GM12865 (cell line): Measurements from ENCODE around the gene GNPDA1.

Source experiments
- DNase-seq: peaks from one replicate; pipeline ENCODE4 v3.0.0; 2010; ENCODE audit warnings: low read depth
- H3K4me3 ChIP-seq: 2 replicates; pipeline ENCODE4 v1.5.1; 2011; ENCODE audit warnings: mild to moderate bottlenecking, low read depth, low read length, control low read depth
- CTCF ChIP-seq: IDR thresholded peaks from 2 replicates; pipeline ENCODE4 v1.5.1; 2011; ENCODE audit warnings: low read length, control low read depth, low read depth, inconsistent platforms; ENCODE audit not compliant: insufficient read depth; ENCODE audit errors: missing control alignments

The GNPDA1 gene

GRCh38 chr5:142017832-142018427 lies 5.1 kb upstream of the GNPDA1 start:
- DNase-seq, result peak; percentile 84
- no peak overlapping the region for H3K4me3 ChIP-seq
- no peak for TF ChIP-seq CTCF

DNA sequence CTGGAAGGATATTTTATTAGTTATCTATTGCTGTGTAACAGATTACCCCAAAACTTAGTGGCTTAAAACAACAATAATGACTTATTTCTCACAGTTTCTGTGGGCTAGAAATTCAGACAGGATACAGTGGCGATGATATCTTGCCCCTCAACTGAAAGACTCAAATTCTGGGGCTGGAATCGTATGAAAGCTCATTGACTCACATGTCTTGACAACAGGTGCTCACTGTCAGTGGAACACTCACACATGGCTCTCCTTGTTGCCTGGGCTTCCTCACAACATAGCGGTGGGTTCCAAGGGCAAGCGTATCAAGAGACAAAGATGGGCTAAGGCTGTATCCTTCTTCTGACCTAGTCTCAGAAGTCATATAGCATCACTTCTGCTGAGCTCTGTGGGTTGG lies 3.7 kb upstream of the GNPDA1 start:
- no peak for TF ChIP-seq CTCF
- no peak overlapping the region for H3K4me3 ChIP-seq
- peak; percentile 51 for DNase-seq

DNA sequence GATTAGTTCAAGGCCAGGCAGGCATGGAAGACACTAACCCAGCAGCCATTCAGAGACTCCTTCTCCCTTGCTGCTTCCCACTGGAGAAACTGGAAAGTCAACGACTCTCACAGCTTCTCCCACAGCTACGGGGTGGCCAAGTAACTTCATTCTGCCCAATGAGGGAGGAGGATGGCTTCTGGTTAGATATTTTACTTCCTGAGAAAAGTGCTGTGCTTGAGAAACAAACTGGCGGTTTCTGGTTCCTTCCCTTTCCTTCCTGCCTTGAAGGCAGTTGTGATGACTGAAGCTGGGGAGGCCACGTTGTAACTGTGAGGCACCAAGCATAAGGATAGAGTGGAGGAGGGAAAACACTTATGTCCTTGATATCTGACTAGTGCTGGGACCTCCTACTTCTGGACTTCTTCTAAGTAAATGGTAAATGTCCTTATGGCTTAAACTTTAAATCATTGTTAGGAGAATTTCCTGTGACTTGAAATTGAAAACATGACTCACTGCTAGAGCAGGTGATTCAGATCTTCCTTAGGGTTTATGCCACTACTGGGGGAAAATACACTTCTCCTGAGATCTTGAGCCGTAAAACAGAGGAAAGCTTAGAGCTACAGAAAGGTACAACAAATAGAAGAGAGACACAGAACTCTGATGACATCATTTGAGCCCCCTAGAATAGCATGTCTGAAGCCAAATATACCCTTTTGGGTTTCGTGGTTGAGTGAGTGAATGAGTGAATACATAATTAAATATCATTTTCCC lies 3.1 kb upstream of the GNPDA1 start:
- peak; percentile 28 for DNase-seq
- TF ChIP-seq CTCF, result no peak
- no peak overlapping the region for H3K4me3 ChIP-seq

DNA sequence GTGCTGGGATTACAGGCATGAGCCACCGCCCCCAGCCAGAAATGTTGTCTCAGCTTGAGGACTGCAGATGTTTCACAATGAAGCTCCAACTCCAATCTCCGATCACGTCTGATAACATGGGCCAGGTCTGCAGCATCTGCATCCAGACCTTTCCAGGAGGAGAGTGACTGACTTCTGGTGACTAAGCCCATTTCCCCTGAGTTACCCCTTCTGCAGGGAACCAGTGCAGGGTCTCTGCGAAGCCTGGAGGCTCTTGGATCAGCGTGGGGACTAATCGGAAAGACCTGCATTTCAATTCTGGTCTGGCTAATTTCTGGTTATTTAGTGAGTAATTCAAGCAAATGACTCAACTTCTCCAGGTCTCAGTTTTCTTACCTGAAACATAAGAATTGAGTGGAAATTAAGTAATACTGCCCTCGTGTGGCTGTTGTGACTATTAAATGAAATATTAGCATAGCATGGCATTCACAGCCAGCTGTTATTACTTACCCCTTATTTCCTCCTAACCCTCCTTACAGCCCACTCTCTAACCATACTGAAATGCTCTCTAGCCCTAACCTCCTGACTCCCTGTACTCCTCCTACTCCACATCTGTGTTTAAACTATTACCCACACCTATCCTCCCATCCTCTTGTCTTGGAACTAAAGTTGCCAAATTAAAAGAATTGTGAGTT lies 2.2 kb upstream of the GNPDA1 start:
- peak; percentile 68 for DNase-seq
- H3K4me3 ChIP-seq, result no peak overlapping the region
- peak; percentile 42 for TF ChIP-seq CTCF

GRCh38 chr5:142013734-142014521 lies 1.1 kb upstream of the GNPDA1 start:
- TF ChIP-seq CTCF, result no peak
- DNase-seq, result no peak
- no peak overlapping the region for H3K4me3 ChIP-seq

DNA sequence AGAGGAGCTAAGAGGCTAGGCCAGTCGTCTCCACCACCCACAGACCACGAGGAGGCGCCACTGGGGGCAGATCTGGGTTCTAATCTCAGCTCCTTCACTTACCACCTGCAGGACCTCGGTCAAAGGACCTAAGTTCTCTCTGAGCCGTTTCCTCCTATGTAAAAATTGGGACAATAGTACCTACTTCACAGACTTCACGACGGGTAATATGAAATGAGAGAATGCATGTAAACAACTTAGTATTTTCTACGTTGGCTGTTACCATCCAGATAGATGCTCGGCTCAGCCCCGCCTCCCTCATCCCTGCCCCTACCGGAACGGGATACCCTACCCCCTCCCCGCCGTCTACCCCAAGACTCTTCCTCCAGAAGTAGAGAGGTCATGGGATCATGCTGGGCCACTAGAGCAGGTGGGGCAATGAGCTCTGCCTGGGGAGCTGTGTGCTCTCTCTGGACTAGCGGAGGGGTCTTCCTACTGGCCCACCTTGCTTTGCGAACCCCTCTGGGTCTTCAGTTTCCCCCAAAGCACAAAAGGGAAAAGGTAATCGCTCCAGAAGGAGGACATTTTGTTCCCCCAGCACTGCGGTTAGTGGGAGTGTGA lies 541 bp downstream of the GNPDA1 start:
- DNase-seq, result peak; percentile 45
- peak overlapping the region; percentile 85 for H3K4me3 ChIP-seq
- TF ChIP-seq CTCF, result peak; percentile 41
